BJ (cell line): ENCODE data around the gene CTNNA2. TPM values are rescaled to one million over a fixed set of nuclear protein-coding genes. Genes with fewer than 3 reads are reported as not detected.

ENCODE experiments used
- CTCF ChIA-PET: fragments of 350-600 bp; formaldehyde crosslinking; extraction: SDS; loops from one replicate; lab custom pipeline; 2021; ENCODE audit warnings: antibody characterized with exemption, inconsistent platforms; lab: Yijun Ruan, JAX
- POLR2A ChIA-PET: fragments of 300-600 bp; sonication (Branson Sonifier 250); formaldehyde crosslinking; extraction: SDS; loops from one replicate; lab custom pipeline; 2021; ENCODE audit warnings: antibody characterized with exemption; lab: Charles Lee
- DNase-seq: peaks from one replicate; pipeline ENCODE4 v3.0.0-alpha.2; 2011; ENCODE audit warnings: low read depth
- H3K27me3 ChIP-seq: 2 replicates; pipeline ENCODE4 v1.6.0; 2011; ENCODE audit warnings: low read length; ENCODE audit not compliant: control insufficient read depth, insufficient read depth
- H3K36me3 ChIP-seq: 2 replicates; pipeline ENCODE4 v1.5.1; 2011; ENCODE audit warnings: low read length; ENCODE audit not compliant: control insufficient read depth, insufficient read depth
- H3K4me3 ChIP-seq: 2 replicates; pipeline ENCODE4 v1.5.1; 2011; ENCODE audit warnings: low read depth, mild to moderate bottlenecking, control low read depth, low read length
- CTCF ChIP-seq: IDR thresholded peaks from 2 replicates; pipeline ENCODE4 v1.5.1; 2011; ENCODE audit warnings: low read depth, mild to moderate bottlenecking, control low read depth, inconsistent platforms, low read length, moderate library complexity; ENCODE audit not compliant: insufficient read depth
- polyA plus RNA-seq: library from polyadenylated mRNA; depleted of rRNA; stranded (reverse); fragments of >200 nt; gene quantifications from 2 replicates; pipeline ENCODE4 v1.2.3, GENCODE V29; 2011

CTNNA2 gene
- polyA plus RNA-seq, 1 experiment: not detected

GRCh38 chr2:80335411-80335810, 822.6 kb downstream of the CTNNA2 start:
- no peak for DNase-seq

GRCh38 chr2:80338794-80339193, 825.9 kb downstream of the CTNNA2 start:
- Histone ChIP-seq H3K4me3 (no peak overlapping the region), H3K36me3 (no peaks in the 10 kb centered on the region), H3K27me3 (no peaks in the 10 kb centered on the region)
- POLR2A ChIA-PET: no interaction called here
- no peak for TF ChIP-seq CTCF
- DNase-seq: no peak
- CTCF ChIA-PET: interaction anchor here (0.6 kb wide), 1 partner anchor 145 kb away, joined by 4 read pairs; no protein-coding TSS in a partner anchor

More at GRCh38 chr2:80335411-80335810, 822.6 kb downstream of the CTNNA2 start:
- POLR2A ChIA-PET: no interaction called here
- Histone ChIP-seq H3K4me3 (no peak overlapping the region), H3K36me3 (no peaks in the 10 kb centered on the region), H3K27me3 (no peaks in the 10 kb centered on the region)
- no peak for TF ChIP-seq CTCF
- CTCF ChIA-PET: interaction anchor here (1.1 kb wide), 1 partner anchor 10 kb away, joined by 3 read pairs; no protein-coding TSS in a partner anchor

GRCh38 chr2:80340022-80340421, 827.2 kb downstream of the CTNNA2 start:
- Histone ChIP-seq H3K27me3 (no peaks in the 10 kb centered on the region), H3K4me3 (no peak overlapping the region), H3K36me3 (no peaks in the 10 kb centered on the region)
- ChIA-PET POLR2A (no interaction called here), CTCF (interaction anchor here (1.0 kb wide), 1 partner anchor 14 kb away, joined by 3 read pairs; no protein-coding TSS in a partner anchor)
- no peak for TF ChIP-seq CTCF
- DNase-seq: no peak

GRCh38 chr2:80348078-80348477, 835.2 kb downstream of the CTNNA2 start:
- H3K4me3 ChIP-seq: no peak overlapping the region
- CTCF ChIA-PET: interaction anchor here (1.0 kb wide), 1 partner anchor 21 kb away, joined by 5 read pairs; no protein-coding TSS in a partner anchor
- H3K27me3 ChIP-seq: no peaks in the 10 kb centered on the region
- H3K36me3 ChIP-seq: no peaks in the 10 kb centered on the region
- POLR2A ChIA-PET: no interaction called here
- DNase-seq: no peak
- no peak for TF ChIP-seq CTCF

GRCh38 chr2:80348953-80349352, 836.1 kb downstream of the CTNNA2 start:
- CTCF ChIA-PET: interaction anchor here (0.7 to 1.6 kb wide), 3 partner anchors 21 to 50 kb away, joined by 3 to 5 read pairs (median 3); no protein-coding TSS in a partner anchor
- no peak for DNase-seq
- no peaks in the 10 kb centered on the region for H3K36me3 ChIP-seq
- H3K27me3 ChIP-seq: no peaks in the 10 kb centered on the region
- no peak overlapping the region for H3K4me3 ChIP-seq
- POLR2A ChIA-PET: no interaction called here
- no peak for TF ChIP-seq CTCF
